ENCODE measurements around the gene AKAP13. TPM values are rescaled to one million over a fixed set of nuclear protein-coding genes. Genes with fewer than 3 reads are reported as not detected.

AKAP13 gene
- total and polyA plus RNA-seq, 2 of the 8 experiments (the other 6 are each of a cell fraction or from before 2014, with no cell fraction given): 14.0 to 46.2 TPM

- Histone ChIP-seq H2BK15ac (ENCODE audit: low read length) (no peak overlapping the region), H4K20me1 (replicated peaks in 1 of 2; ENCODE audit: control insufficient read depth in 1 of 2, insufficient read depth in 2 of 2, low read length in 2 of 2) (no peaks in the 10 kb centered on the region), H3K56ac (replicated peaks; ENCODE audit: insufficient read length, low read depth, low read length) (no peak overlapping the region), H3K4me1 (replicated peaks in 1 of 4; ENCODE audit: control insufficient read depth in 3 of 4, insufficient read depth in 4 of 4, low read length in 3 of 4) (peaks cover 0 to 6% (median 6%) of the 10 kb centered on the region in 4 experiments; a peak in 4 of 7 replicates), H2BK5ac (ENCODE audit: low read depth, low read length) (no peak overlapping the region), H4K91ac (replicated peaks; ENCODE audit: insufficient read length, low read length) (no peak overlapping the region), H2AFZ (ENCODE audit: low read length) (no peak overlapping the region), H3K27me3 (replicated peaks in 1 of 4; ENCODE audit: control insufficient read depth in 3 of 4, extremely low read depth in 1 of 4, insufficient read depth in 3 of 4, low read length in 3 of 4) (no peaks in the 10 kb centered on the region), H3K79me2 (ENCODE audit: control insufficient read depth in 1 of 2, insufficient read depth in 2 of 2, low read length in 2 of 2) (no peaks in the 10 kb centered on the region), H3K9me3 (ENCODE audit: insufficient read depth in 2 of 2, low read depth in 1 of 2, low read length in 1 of 2) (no peaks in the 10 kb centered on the region), H2BK120ac (replicated peaks; ENCODE audit: low read depth, low read length) (no peak overlapping the region), H2BK12ac (ENCODE audit: low read depth, low read length) (no peak overlapping the region), H3K27ac (ENCODE audit: low read depth, low read length) (no peak overlapping the region), H3K79me1 (ENCODE audit: low read depth, low read length) (no peaks in the 10 kb centered on the region), H3K9ac (replicated peaks in 1 of 4; ENCODE audit: extremely low read depth in 1 of 4, low read depth in 3 of 4, low read length in 3 of 4) (no peak overlapping the region), H3K4ac (replicated peaks; ENCODE audit: insufficient read length, low read depth, low read length) (no peak overlapping the region), H3K23ac (ENCODE audit: insufficient read length) (no peak overlapping the region), H3K4me3 (ENCODE audit: extremely low read depth in 1 of 4, insufficient read depth in 2 of 4, low read depth in 3 of 4, low read length in 4 of 4) (no peak overlapping the region), H3K4me2 (ENCODE audit: insufficient read depth in 1 of 2, low read depth in 2 of 2, low read length in 2 of 2) (no peak overlapping the region), H3K14ac (ENCODE audit: insufficient read length) (no peak overlapping the region), H3K23me2 (ENCODE audit: low read depth, low read length) (no peaks in the 10 kb centered on the region), H3K18ac (ENCODE audit: extremely low read depth, low read length) (no peak overlapping the region), H3K36me3 (ENCODE audit: control insufficient read depth in 2 of 4, insufficient read depth in 4 of 4, low read length in 3 of 4) (peaks cover 0 to 15% (median 7%) of the 10 kb centered on the region in 4 experiments; a peak in 5 of 8 replicates), H4K5ac (ENCODE audit: insufficient read length, low read depth, low read length) (no peak overlapping the region), H2AK5ac (ENCODE audit: low read depth, low read length) (no peak overlapping the region), H4K8ac (ENCODE audit: extremely low read depth, insufficient read depth, low read length) (no peak overlapping the region), H2BK20ac (ENCODE audit: low read length) (no peak overlapping the region)
- POLR2A ChIA-PET (ENCODE audit: partially characterized antibody): no interaction called here
- DNase-seq (ENCODE audit: low read depth in 1 of 2, low spot score in 2 of 2) (no peak), FAIRE-seq (no peak)
- no peak for TF ChIP-seq SP2 (IDR thresholded peaks at IDR 0.05; ENCODE audit: low read length)
- no peak for TF ChIP-seq POLR2A (IDR thresholded peaks at IDR 0.05; ENCODE audit: control extremely low read depth in 1 of 2, low read depth in 2 of 2, low read length in 2 of 2)
- TF ChIP-seq, protein P1, sequence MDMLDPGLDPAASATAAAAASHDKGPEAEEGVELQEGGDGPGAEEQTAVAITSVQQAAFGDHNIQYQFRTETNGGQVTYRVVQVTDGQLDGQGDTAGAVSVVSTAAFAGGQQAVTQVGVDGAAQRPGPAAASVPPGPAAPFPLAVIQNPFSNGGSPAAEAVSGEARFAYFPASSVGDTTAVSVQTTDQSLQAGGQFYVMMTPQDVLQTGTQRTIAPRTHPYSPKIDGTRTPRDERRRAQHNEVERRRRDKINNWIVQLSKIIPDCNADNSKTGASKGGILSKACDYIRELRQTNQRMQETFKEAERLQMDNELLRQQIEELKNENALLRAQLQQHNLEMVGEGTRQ (IDR thresholded peaks at IDR 0.05; ENCODE audit: low read length): no peak
- TF ChIP-seq SIX5 (IDR thresholded peaks at IDR 0.05; ENCODE audit: low read depth, low read length): no peak
- TF ChIP-seq MAFK (IDR thresholded peaks at IDR 0.05; ENCODE audit: low read depth, low read length): no peak
- no peak for TF ChIP-seq TAF1 (IDR thresholded peaks at IDR 0.05; ENCODE audit: low read depth, low read length)
- no peak for TF ChIP-seq POU5F1 (IDR thresholded peaks at IDR 0.05; ENCODE audit: low read depth, low read length)
- no peak for TF ChIP-seq EP300 (IDR thresholded peaks at IDR 0.05; ENCODE audit: borderline replicate concordance in 1 of 2, low read depth in 2 of 2, low read length in 2 of 2)
- no peak for TF ChIP-seq NRF1 (IDR thresholded peaks at IDR 0.05; ENCODE audit: low read depth, low read length)
- TF ChIP-seq SP4 (IDR thresholded peaks at IDR 0.05; ENCODE audit: low read length): no peak
- TF ChIP-seq YY1 (IDR thresholded peaks at IDR 0.05; ENCODE audit: low read depth, low read length): no peak
- no peak for TF ChIP-seq TEAD4 (IDR thresholded peaks at IDR 0.05; ENCODE audit: low read depth, low read length)
- TF ChIP-seq SP1 (IDR thresholded peaks at IDR 0.05; ENCODE audit: low read depth, low read length): no peak
- no peak for TF ChIP-seq HDAC6 (IDR thresholded peaks at IDR 0.05; ENCODE audit: low read depth, low read length)
- CTCF ChIA-PET (ENCODE audit: partially characterized antibody): interaction anchor here (0.6 to 1.4 kb wide), 2 partner anchors 37 to 154 kb away, joined by 3 to 4 read pairs; no protein-coding TSS in a partner anchor
- WGBS, 2 experiments (ENCODE audit: extremely low coverage in 1 of 2, insufficient coverage in 1 of 2, insufficient read length in 1 of 2, insufficient replicate concordance in 2 of 2, low coverage in 1 of 2, low lambda C conversion rate in 2 of 2, missing lambda C conversion rate in 1 of 2): 93% methylated on average over 2 of the region's 2 CpGs; no CpG with 5 or more reads in 1 of the 2 experiments
Observed at GRCh38 chr15:85693277-85693676, 312.9 kb downstream of the AKAP13 start.

All from H1 (cell line).